DOHH2 (cell line): Measurements from ENCODE around the gene SPINK14.

ENCODE experiments used
- H3F3A ChIP-seq: fragments of 200-600 bp; sonication (generic), shearing (Covaris generic); 2 replicates; pipeline ENCODE4 v1.6.0; 2016; ENCODE audit warnings: antibody characterized with exemption, mild to moderate bottlenecking; ENCODE audit not compliant: control insufficient read depth, insufficient read depth
- H3K27ac ChIP-seq: fragments of 200-600 bp; sonication (generic); 2 replicates; pipeline ENCODE4 v1.5.1; 2014; ENCODE audit warnings: low read depth, mild to moderate bottlenecking, low read length, moderate library complexity
- H3K27me3 ChIP-seq: fragments of 200-600 bp; sonication (generic); 2 replicates; pipeline ENCODE4 v1.6.1; 2014; ENCODE audit warnings: mild to moderate bottlenecking, low read length, mixed read lengths; ENCODE audit not compliant: control insufficient read depth
- H3K36me3 ChIP-seq: fragments of 200-600 bp; sonication (generic); 2 replicates; pipeline ENCODE4 v1.6.1; 2014; ENCODE audit warnings: mild to moderate bottlenecking, low read length, moderate library complexity, mixed read lengths; ENCODE audit not compliant: control insufficient read depth
- H3K4me1 ChIP-seq: fragments of 200-600 bp; sonication (generic); 2 replicates; pipeline ENCODE4 v1.6.1; 2014; ENCODE audit warnings: mild to moderate bottlenecking, low read length, mixed read lengths; ENCODE audit not compliant: control insufficient read depth
- H3K4me2 ChIP-seq: fragments of 200-600 bp; sonication (generic); 2 replicates; pipeline ENCODE4 v1.6.0; 2014; ENCODE audit warnings: mild to moderate bottlenecking, low read length, moderate library complexity
- H3K4me3 ChIP-seq: fragments of 200-600 bp; sonication (generic); 2 replicates; pipeline ENCODE4 v1.5.1; 2014; ENCODE audit warnings: mild to moderate bottlenecking, low read length, mixed read lengths
- H3K79me2 ChIP-seq: fragments of 200-600 bp; sonication (generic); 2 replicates; pipeline ENCODE4 v1.6.1; 2014; ENCODE audit warnings: mild to moderate bottlenecking, low read length, mixed read lengths; ENCODE audit not compliant: control insufficient read depth
- H3K9me2 ChIP-seq: fragments of 200-600 bp; sonication (generic); replicated peaks from 2 replicates; pipeline ENCODE4 v1.6.1; 2014; ENCODE audit warnings: mild to moderate bottlenecking, low read length, mixed read lengths; ENCODE audit not compliant: control insufficient read depth
- H3K9me3 ChIP-seq: fragments of 200-600 bp; sonication (generic); 2 replicates; pipeline ENCODE4 v1.6.1; 2014; ENCODE audit warnings: antibody characterized with exemption, low read length, mixed read lengths; ENCODE audit not compliant: control insufficient read depth, insufficient read depth
- H4K20me1 ChIP-seq: fragments of 200-600 bp; sonication (generic); 2 replicates; pipeline ENCODE4 v1.6.0; 2014; ENCODE audit warnings: low read depth, mild to moderate bottlenecking, antibody characterized with exemption, low read length, moderate library complexity; ENCODE audit not compliant: control insufficient read depth, insufficient read depth
- CTCF ChIP-seq: fragments of 200-600 bp; sonication (generic); IDR thresholded peaks from one replicate; pipeline ENCODE4 v1.5.1; 2014; ENCODE audit warnings: antibody characterized with exemption, mild to moderate bottlenecking, low read depth, low read length; ENCODE audit not compliant: poor library complexity, severe bottlenecking
- EZH2phosphoT487 ChIP-seq: fragments of 200-600 bp; sonication (generic); IDR thresholded peaks from 2 replicates; pipeline ENCODE4 v1.6.1; 2017; ENCODE audit warnings: borderline replicate concordance, mild to moderate bottlenecking, antibody characterized with exemption, low read length, moderate library complexity, mixed read lengths

Gene SPINK14

GRCh38 chr5:148146487-148146886 is 21.9 kb upstream of the SPINK14 start:
- Histone ChIP-seq H3K36me3 (no peaks in the 10 kb centered on the region), H3K9me2 (no peaks in the 10 kb centered on the region), H3K27ac (no peak overlapping the region), H3K27me3 (no peaks in the 10 kb centered on the region), H3K79me2 (no peaks in the 10 kb centered on the region), H3K4me3 (no peak overlapping the region), H3K4me2 (no peak overlapping the region), H3K9me3 (no peaks in the 10 kb centered on the region), H3K4me1 (no peaks in the 10 kb centered on the region), H4K20me1 (no peaks in the 10 kb centered on the region), H3F3A (no peaks in the 10 kb centered on the region)
- TF ChIP-seq EZH2phosphoT487 (no peak), CTCF (no peak)

GRCh38 chr5:148147415-148147814 is 20.9 kb upstream of the SPINK14 start:
- Histone ChIP-seq H3K36me3 (no peaks in the 10 kb centered on the region), H3K4me3 (no peak overlapping the region), H3K4me1 (no peaks in the 10 kb centered on the region), H3K4me2 (no peak overlapping the region), H3K27me3 (no peaks in the 10 kb centered on the region; the same call in 1 of the 2 replicates), H3K9me3 (no peaks in the 10 kb centered on the region), H3K9me2 (no peaks in the 10 kb centered on the region), H4K20me1 (no peaks in the 10 kb centered on the region), H3K27ac (no peak overlapping the region), H3K79me2 (no peaks in the 10 kb centered on the region), H3F3A (no peaks in the 10 kb centered on the region)
- TF ChIP-seq CTCF (no peak), EZH2phosphoT487 (no peak)

GRCh38 chr5:148151872-148152271 is 16.5 kb upstream of the SPINK14 start:
- Histone ChIP-seq H3K4me2 (no peak overlapping the region), H3K27ac (no peak overlapping the region), H3K36me3 (no peaks in the 10 kb centered on the region), H3K9me3 (no peaks in the 10 kb centered on the region), H3K27me3 (no peaks in the 10 kb centered on the region; the same call in 1 of the 2 replicates), H4K20me1 (no peaks in the 10 kb centered on the region), H3K79me2 (no peaks in the 10 kb centered on the region), H3K4me1 (no peaks in the 10 kb centered on the region), H3K9me2 (no peaks in the 10 kb centered on the region), H3K4me3 (no peak overlapping the region), H3F3A (no peaks in the 10 kb centered on the region)
- no peak for TF ChIP-seq CTCF
- TF ChIP-seq EZH2phosphoT487 = no peak

GRCh38 chr5:148152781-148153180 is 15.6 kb upstream of the SPINK14 start:
- Histone ChIP-seq H3K4me2 (no peak overlapping the region), H3F3A (no peaks in the 10 kb centered on the region), H3K27ac (no peak overlapping the region), H3K4me1 (no peaks in the 10 kb centered on the region), H4K20me1 (no peaks in the 10 kb centered on the region), H3K27me3 (no peaks in the 10 kb centered on the region; the same call in 1 of the 2 replicates), H3K36me3 (no peaks in the 10 kb centered on the region), H3K4me3 (no peak overlapping the region), H3K79me2 (no peaks in the 10 kb centered on the region), H3K9me2 (no peaks in the 10 kb centered on the region), H3K9me3 (no peaks in the 10 kb centered on the region)
- TF ChIP-seq EZH2phosphoT487 (no peak), CTCF (no peak)
